B cell (primary cell): Measurements from ENCODE around the gene MGAT2. TPM values are rescaled to one million over a fixed set of nuclear protein-coding genes. Genes with fewer than 3 reads are reported as not detected.

Experiments
- ATAC-seq: fragments of 200-7000 bp; cut with Tn5 transposase; one replicate; pipeline ENCODE4 v1.10.0; 2021; ENCODE audit warnings: low read depth, mild to moderate bottlenecking, moderate number of reproducible peaks, moderate library complexity
- CTCF ChIA-PET: fragments of 350-600 bp; sonication (Branson Sonifier 250); formaldehyde crosslinking; loops from one replicate; lab custom pipeline; 2021; ENCODE audit warnings: antibody characterized with exemption, inconsistent platforms; lab: Charles Lee
- POLR2A ChIA-PET: fragments of 350-600 bp; sonication (Branson Sonifier 250); formaldehyde crosslinking; loops from one replicate; lab custom pipeline; 2021; ENCODE audit warnings: antibody characterized with exemption; lab: Charles Lee
- DNase-seq: peaks from one replicate; pipeline ENCODE4 v3.0.0; 2013
- H2AFZ ChIP-seq: 2 replicates; pipeline ENCODE4 v1.6.1; 2012; ENCODE audit warnings: mild to moderate bottlenecking, low read depth, low read length; ENCODE audit not compliant: insufficient read depth, poor library complexity, severe bottlenecking
- H3K27ac ChIP-seq, 2 donors: 1 replicate in 1 of 2; 2 replicates in 1 of 2; pipeline ENCODE4 v1.5.1; 2012 to 2013; ENCODE audit warnings: low read length in 2 of 2, mild to moderate bottlenecking in 2 of 2, moderate library complexity in 1 of 2
- H3K27me3 ChIP-seq, 4 experiments: fragments of 200-600 bp in 1 of 4; sonication (generic) in 1 of 4; replicated peaks in 1 of 4; 1 replicate in 2 of 4; 2 replicates in 2 of 4; pipeline versions ENCODE4 v1.6.1 to v1.7.0; 2013 to 2016; ENCODE audit warnings: low read length in 3 of 4, mild to moderate bottlenecking in 2 of 4, mixed read lengths in 1 of 4, moderate library complexity in 1 of 4; ENCODE audit not compliant: insufficient read depth in 4 of 4, control insufficient read depth in 3 of 4; ENCODE audit errors: control extremely low read depth in 1 of 4
- H3K36me3 ChIP-seq, 2 experiments: replicated peaks in 1 of 2; 1 replicate in 1 of 2; 2 replicates in 1 of 2; pipeline versions ENCODE4 v1.6.1 to v1.7.1; 2013; ENCODE audit warnings: low read length in 1 of 2; ENCODE audit not compliant: insufficient read depth in 2 of 2, control insufficient read depth in 1 of 2; ENCODE audit errors: control extremely low read depth in 1 of 2, extremely low read depth in 1 of 2
- H3K4me1 ChIP-seq, 2 donors: fragments of 200-600 bp in 1 of 2; sonication (generic) in 1 of 2; 1 replicate in 1 of 2; 2 replicates in 1 of 2; pipeline versions ENCODE4 v1.5.1 to v1.6.1; 2013 to 2017; ENCODE audit warnings: low read length in 2 of 2; ENCODE audit not compliant: control insufficient read depth in 2 of 2, insufficient read depth in 2 of 2
- H3K4me2 ChIP-seq: replicated peaks from 2 replicates; pipeline ENCODE3; 2012; ENCODE audit warnings: mild to moderate bottlenecking, low read depth, low read length; ENCODE audit not compliant: poor library complexity, severe bottlenecking
- H3K4me3 ChIP-seq, 5 experiments: fragments of 200-600 bp in 1 of 5; sonication (generic) in 1 of 5; 1 replicate in 3 of 5; 2 replicates in 2 of 5; pipeline versions ENCODE4 v1.5.1 to v1.7.0; 2011 to 2016; ENCODE audit warnings: low read length in 4 of 5, mild to moderate bottlenecking in 4 of 5, low read depth in 2 of 5, control low read depth in 1 of 5, moderate library complexity in 1 of 5; ENCODE audit not compliant: insufficient read depth in 1 of 5; ENCODE audit errors: control extremely low read depth in 1 of 5, extremely low read depth in 1 of 5
- H3K79me2 ChIP-seq: fragments of 200-600 bp; sonication (generic); one replicate; pipeline ENCODE4 v1.6.0; 2016; ENCODE audit warnings: low read length; ENCODE audit not compliant: control insufficient read depth, insufficient read depth
- H3K9ac ChIP-seq: fragments of 200-600 bp; sonication (generic); 2 replicates; pipeline ENCODE4 v1.6.1; 2017; ENCODE audit warnings: mild to moderate bottlenecking, low read length, moderate library complexity
- H3K9me3 ChIP-seq, 3 donors: one replicate each; pipeline versions ENCODE4 v1.6.1 to v1.7.1; 2013; ENCODE audit warnings: low read length in 2 of 3; ENCODE audit not compliant: control insufficient read depth in 2 of 3, insufficient read depth in 1 of 3; ENCODE audit errors: control extremely low read depth in 1 of 3
- H4K20me1 ChIP-seq: 2 replicates; pipeline ENCODE4 v1.6.0; 2012; ENCODE audit warnings: mild to moderate bottlenecking, low read length; ENCODE audit not compliant: insufficient read depth, control insufficient read depth, poor library complexity, severe bottlenecking
- H3K27ac Mint-ChIP-seq: one replicate; pipeline ENCODE4 v1.8.0; 2021; ENCODE audit warnings: mixed read lengths
- H3K27me3 Mint-ChIP-seq: one replicate; pipeline ENCODE4 v1.8.0; 2021; ENCODE audit warnings: mixed read lengths
- H3K4me1 Mint-ChIP-seq: one replicate; pipeline ENCODE4 v1.8.0; 2021; ENCODE audit warnings: mixed read lengths
- H3K4me3 Mint-ChIP-seq: one replicate; pipeline ENCODE4 v1.8.0; 2021; ENCODE audit warnings: mixed read lengths
- H3K9me3 Mint-ChIP-seq: one replicate; pipeline ENCODE4 v1.8.0; 2022; ENCODE audit warnings: mixed read lengths; ENCODE audit not compliant: insufficient read depth
- CTCF ChIP-seq: fragments of 200-600 bp; IDR thresholded peaks from one replicate; pipeline ENCODE4 v1.8.0; 2022; ENCODE audit warnings: antibody characterized with exemption, mild to moderate bottlenecking
- EZH2 ChIP-seq: IDR thresholded peaks from 2 replicates; pipeline ENCODE4 v1.6.1; 2012; ENCODE audit warnings: borderline replicate concordance, low read depth, mild to moderate bottlenecking, moderate library complexity, low read length; ENCODE audit not compliant: insufficient read depth, poor library complexity, severe bottlenecking
- WGBS: methylation state at CpG from one replicate; pipeline ENCODE4 v1.1.5; 2013; ENCODE audit warnings: missing lambda C conversion rate; ENCODE audit not compliant: insufficient coverage; 5-methylcytosine and 5-hydroxymethylcytosine counted together
- intact Hi-C: fragments of 100-400 bp; cut with micrococcal nuclease; formaldehyde crosslinking; loops from one replicate; pipeline ENCODE4 v1.10.0; 2022
- polyA plus RNA-seq: library from polyadenylated mRNA; depleted of rRNA; stranded (reverse); fragments of >200 nt; gene quantifications from 2 replicates; pipeline ENCODE4 v1.2.3, GENCODE V29; 2012
- total RNA-seq, 2 donors: library from RNA; stranded (reverse); fragments of 120-200 nt in 1 of 2; gene quantifications; 1 replicate in 1 of 2; 2 replicates in 1 of 2; pipeline versions ENCODE4 v1.2.3 to v1.2.4, GENCODE V29; 2013 to 2022

Gene MGAT2
- total and polyA plus RNA-seq, 2 donors (not counting 1 experiment from before 2014, with no cell fraction given): 12.3 to 39.9 TPM

- no peak overlapping the region for H3K27ac ChIP-seq
- CTCF ChIA-PET: interaction anchor here (1.1 kb wide), 1 partner anchor 247 kb away, joined by 3 read pairs; no protein-coding TSS in a partner anchor
- TF ChIP-seq CTCF (no peak), EZH2 (no peak)
- peaks cover 55% of the 10 kb centered on the region for H4K20me1 ChIP-seq
- no peak overlapping the region for H3K4me3 ChIP-seq
- peaks cover 87% of the 10 kb centered on the region for H3K79me2 ChIP-seq
- 89% methylated on average over 3 of the region's 4 CpGs for WGBS
- no peak overlapping the region for H2AFZ ChIP-seq
- Mint-ChIP-seq H3K27me3 (no peaks in the 10 kb centered on the region), H3K4me3 (peak overlapping the region; percentile 1), H3K27ac (peak overlapping the region; percentile 32), H3K4me1 (peaks cover 57% of the 10 kb centered on the region), H3K9me3 (no peaks in the 10 kb centered on the region)
- no peaks in the 10 kb centered on the region for H3K9me3 ChIP-seq
- peaks cover 12 to 32% of the 10 kb centered on the region in 2 experiments for H3K36me3 ChIP-seq
- no peak overlapping the region for H3K9ac ChIP-seq
- DNase-seq: no peak
- no peak overlapping the region for H3K4me2 ChIP-seq
- POLR2A ChIA-PET: no interaction called here
- no peak for ATAC-seq
- intact Hi-C loops: loop anchor here (10.0 kb wide), 1 partner anchor 952 kb away; the partner anchor contains the start of gene MAP4K5
- no peaks in the 10 kb centered on the region for H3K27me3 ChIP-seq
- H3K4me1 ChIP-seq: peaks cover 17 to 24% of the 10 kb centered on the region in 2 donors
These were observed 38.3 kb upstream of the MGAT2 start for GRCh38 chr14:49582113-49582977.

GRCh38 chr14:49583629-49584028 lies 37.0 kb upstream of the MGAT2 start:
- no peaks in the 10 kb centered on the region for H3K9me3 ChIP-seq
- no peak for TF ChIP-seq CTCF
- TF ChIP-seq EZH2: no peak
- H4K20me1 ChIP-seq: peaks cover 55% of the 10 kb centered on the region
- POLR2A ChIA-PET: no interaction called here
- H3K27ac ChIP-seq: peak overlapping the region in 1 of 2 donors; percentile 88
- H2AFZ ChIP-seq: no peak overlapping the region
- CTCF ChIA-PET: interaction anchor here (1.1 kb wide), 1 partner anchor 245 kb away, joined by 3 read pairs; no protein-coding TSS in a partner anchor
- H3K36me3 ChIP-seq: peaks cover 12 to 28% of the 10 kb centered on the region in 2 experiments
- no peak overlapping the region for H3K4me3 ChIP-seq
- peak overlapping the region; percentile 96 for H3K9ac ChIP-seq
- peaks cover 17 to 24% of the 10 kb centered on the region in 2 donors for H3K4me1 ChIP-seq
- no peaks in the 10 kb centered on the region for H3K27me3 ChIP-seq
- no peak for DNase-seq
- intact Hi-C loops: loop anchor here (10.0 kb wide), 1 partner anchor 951 kb away; the partner anchor contains the start of gene MAP4K5
- Mint-ChIP-seq H3K27me3 (no peaks in the 10 kb centered on the region), H3K4me3 (peak overlapping the region; percentile 88), H3K4me1 (peaks cover 55% of the 10 kb centered on the region), H3K9me3 (no peaks in the 10 kb centered on the region), H3K27ac (peak overlapping the region; percentile 81)
- H3K4me2 ChIP-seq: peak overlapping the region; percentile 87
- peaks cover 76% of the 10 kb centered on the region for H3K79me2 ChIP-seq
- 71% methylated on average over 2 of the region's 6 CpGs for WGBS
- ATAC-seq: no peak
